GM12878 (cell line): ENCODE measurements around the gene RETN. TPM values are rescaled to one million over a fixed set of nuclear protein-coding genes. Genes with fewer than 3 reads are reported as not detected.

Experiments used
- BACH1 ChIP-seq: fragments of 450-650 bp; IDR thresholded peaks from 2 replicates; pipeline ENCODE4 v1.6.1; 2017; ENCODE audit warnings: mild to moderate bottlenecking, borderline replicate concordance
- BHLHE40 ChIP-seq, 2 experiments: fragments of 450-650 bp in 1 of 2; IDR thresholded peaks; 2 replicates each; pipeline ENCODE4 v1.6.1; 2011 to 2017; ENCODE audit warnings: low read depth in 2 of 2, borderline replicate concordance in 1 of 2, improper control_type of control experiment in 1 of 2, low read length in 1 of 2, mild to moderate bottlenecking in 1 of 2
- CREM ChIP-seq: IDR thresholded peaks from 2 replicates; pipeline ENCODE4 v1.6.1; 2014; ENCODE audit warnings: antibody characterized with exemption, low read depth
- ESRRA ChIP-seq: IDR thresholded peaks from 2 replicates; pipeline ENCODE4 v1.6.1; 2012; ENCODE audit warnings: mild to moderate bottlenecking, low read length, improper control_type of control experiment
- EZH2 ChIP-seq: IDR thresholded peaks from 2 replicates; pipeline ENCODE4 v1.6.1; 2012; ENCODE audit warnings: low read depth, mild to moderate bottlenecking, control low read depth, inconsistent platforms, low read length, borderline replicate concordance; ENCODE audit not compliant: control insufficient read depth
- GABPA ChIP-seq: IDR thresholded peaks from 2 replicates; pipeline ENCODE4 v1.6.1; 2014; ENCODE audit warnings: antibody characterized with exemption, low read depth, mild to moderate bottlenecking, inconsistent platforms
- IKZF1 ChIP-seq: fragments of 450-650 bp; conservative IDR thresholded peaks from 2 replicates; pipeline ENCODE4 v1.6.1; 2017; ENCODE audit warnings: antibody characterized with exemption, mild to moderate bottlenecking
- MXI1 ChIP-seq: fragments of 150-350 bp; IDR thresholded peaks from 2 replicates; pipeline ENCODE4 v1.6.1; 2011; ENCODE audit warnings: low read depth, mild to moderate bottlenecking, inconsistent platforms, low read length, improper control_type of control experiment
- POLR2AphosphoS5 ChIP-seq: IDR thresholded peaks from 2 replicates; pipeline ENCODE4 v1.6.1; 2011; ENCODE audit warnings: mild to moderate bottlenecking, low read length, inconsistent platforms
- RB1 ChIP-seq: fragments of 450-650 bp; formaldehyde crosslinking; IDR thresholded peaks from 2 replicates; pipeline ENCODE4 v1.6.1; 2017; ENCODE audit warnings: mild to moderate bottlenecking, borderline replicate concordance
- RUNX3 ChIP-seq: IDR thresholded peaks from 2 replicates; pipeline ENCODE4 v1.6.1; 2012; ENCODE audit warnings: low read length, inconsistent platforms
- ZNF217 ChIP-seq: fragments of 450-650 bp; IDR thresholded peaks from 2 replicates; pipeline ENCODE4 v1.6.1; 2017; ENCODE audit warnings: antibody characterized with exemption, mild to moderate bottlenecking
- polyA plus RNA-seq, 11 experiments: library from polyadenylated mRNA; depleted of rRNA in 4 of 11; unstranded in 6 of 11; stranded (reverse) in 5 of 11; fragments of >200 nt; fragmentation: Nextera tagmentation in 4 of 11; fragmentation: Illumina TruSeq in 1 of 11; extraction: Ambion mirVana in 4 of 11; extraction: Trizol in 1 of 11; gene quantifications; 1 replicate in 1 of 11; 2 replicates in 10 of 11; pipeline versions ENCODE4 v1.2.1 to v1.2.3, GENCODE V29; 2011 to 2016; ENCODE audit warnings: inconsistent platforms in 2 of 11, missing spikeins in 2 of 11, low read depth in 1 of 11
- total RNA-seq, 4 experiments: library from RNA; depleted of rRNA in 3 of 4; stranded (reverse); fragments of >200 nt in 3 of 4; fragmentation: Illumina TruSeq in 1 of 4; extraction: Trizol in 1 of 4; gene quantifications; 2 replicates each; pipeline versions ENCODE4 v1.2.1 to v1.2.3, GENCODE V29; 2013 to 2021
- TF ChIP-seq, protein P1 (sequence below): IDR thresholded peaks from 2 replicates; pipeline ENCODE4 v1.6.1; 2011; ENCODE audit warnings: low read depth, mild to moderate bottlenecking, low read length, moderate library complexity, borderline replicate concordance; ENCODE audit errors: extremely low read depth
- TF ChIP-seq, protein P2 (sequence below): IDR thresholded peaks from 2 replicates; pipeline ENCODE4 v1.6.1; 2012; ENCODE audit warnings: low read depth, low read length, improper control_type of control experiment
- TF ChIP-seq, protein P3 (sequence below): fragments of 450-650 bp; IDR thresholded peaks from 2 replicates; pipeline ENCODE4 v1.6.1; 2016; ENCODE audit warnings: mild to moderate bottlenecking
- TF ChIP-seq, protein P4 (sequence below): fragments of 450-650 bp; IDR thresholded peaks from 2 replicates; pipeline ENCODE4 v1.6.1; 2018; ENCODE audit warnings: mild to moderate bottlenecking, low read depth, moderate library complexity; ENCODE audit not compliant: partially characterized antibody
- TF ChIP-seq, protein P5 (sequence below): IDR thresholded peaks from 2 replicates; pipeline ENCODE4 v1.6.1; 2012; ENCODE audit warnings: improper control_type of control experiment, low read depth, low read length; ENCODE audit not compliant: insufficient replicate concordance

Gene RETN
- total and polyA plus RNA-seq, 10 of the 15 experiments (the other 5 are each of a cell fraction or from before 2014, with no cell fraction given), result 0.26 TPM; not detected in 9

DNA sequence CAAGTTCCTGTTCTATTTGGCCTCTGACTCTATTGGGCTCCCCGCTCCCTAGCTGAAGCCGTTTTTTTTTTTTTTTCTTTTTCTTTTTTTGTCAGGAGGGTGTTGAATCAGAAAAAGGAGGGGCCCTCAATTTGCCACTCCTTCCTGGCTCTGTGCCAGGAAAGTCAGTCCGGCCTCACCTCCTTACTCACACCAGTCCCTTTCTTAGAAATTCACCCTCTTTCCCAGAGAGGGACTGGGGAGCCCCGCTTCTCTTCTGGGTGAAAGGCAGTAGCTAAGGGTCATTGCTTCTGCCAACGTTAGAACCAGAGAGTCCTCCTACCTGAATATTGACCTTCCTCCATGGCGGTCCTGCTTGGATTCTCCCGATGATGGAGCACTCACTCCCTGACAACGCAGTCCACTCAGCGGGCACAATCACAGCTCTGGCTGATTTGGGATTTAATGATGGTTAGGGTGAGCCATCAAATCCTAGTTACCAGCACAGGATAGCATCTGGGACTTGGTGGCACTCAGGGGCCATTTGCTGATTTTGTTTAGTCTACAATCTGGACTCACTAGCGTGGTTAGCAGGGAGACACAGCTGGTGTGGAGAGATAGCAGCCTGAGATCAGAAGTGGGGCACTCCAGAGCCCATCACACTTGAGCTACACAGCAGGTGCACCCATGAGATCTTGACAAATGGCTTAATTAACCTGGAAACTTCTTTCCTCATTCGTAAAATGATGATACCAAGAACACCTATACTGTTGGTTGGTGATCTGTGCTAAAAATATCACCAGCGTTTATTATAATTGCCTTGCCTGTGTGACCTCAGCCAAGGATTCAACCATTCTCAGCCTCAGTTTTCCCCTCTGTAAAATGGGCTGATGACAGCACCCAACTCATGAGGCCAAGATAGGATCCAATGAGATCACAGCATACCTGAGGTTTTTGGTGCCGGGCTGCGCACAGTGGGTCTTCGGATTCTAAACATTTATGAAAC lies 30.9 kb downstream of the RETN start (continued):
- TF ChIP-seq, protein P1, sequence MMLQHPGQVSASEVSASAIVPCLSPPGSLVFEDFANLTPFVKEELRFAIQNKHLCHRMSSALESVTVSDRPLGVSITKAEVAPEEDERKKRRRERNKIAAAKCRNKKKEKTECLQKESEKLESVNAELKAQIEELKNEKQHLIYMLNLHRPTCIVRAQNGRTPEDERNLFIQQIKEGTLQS, result no peak
- TF ChIP-seq MXI1, result 0 out of 2 replicates have a peak, but pooled peaks have one; percentile 47
- TF ChIP-seq BHLHE40 (IDR thresholded peaks at IDR 0.05; ENCODE audit: borderline replicate concordance in 1 of 2, low read depth in 2 of 2, low read length in 1 of 2), result peak in 1 of 2 experiments; percentile 50; a peak in 1 of 4 replicates
- no peak for TF ChIP-seq ESRRA
- TF ChIP-seq, protein P2, sequence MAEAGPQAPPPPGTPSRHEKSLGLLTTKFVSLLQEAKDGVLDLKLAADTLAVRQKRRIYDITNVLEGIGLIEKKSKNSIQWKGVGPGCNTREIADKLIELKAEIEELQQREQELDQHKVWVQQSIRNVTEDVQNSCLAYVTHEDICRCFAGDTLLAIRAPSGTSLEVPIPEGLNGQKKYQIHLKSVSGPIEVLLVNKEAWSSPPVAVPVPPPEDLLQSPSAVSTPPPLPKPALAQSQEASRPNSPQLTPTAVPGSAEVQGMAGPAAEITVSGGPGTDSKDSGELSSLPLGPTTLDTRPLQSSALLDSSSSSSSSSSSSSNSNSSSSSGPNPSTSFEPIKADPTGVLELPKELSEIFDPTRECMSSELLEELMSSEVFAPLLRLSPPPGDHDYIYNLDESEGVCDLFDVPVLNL, result no peak
- TF ChIP-seq, protein P3, sequence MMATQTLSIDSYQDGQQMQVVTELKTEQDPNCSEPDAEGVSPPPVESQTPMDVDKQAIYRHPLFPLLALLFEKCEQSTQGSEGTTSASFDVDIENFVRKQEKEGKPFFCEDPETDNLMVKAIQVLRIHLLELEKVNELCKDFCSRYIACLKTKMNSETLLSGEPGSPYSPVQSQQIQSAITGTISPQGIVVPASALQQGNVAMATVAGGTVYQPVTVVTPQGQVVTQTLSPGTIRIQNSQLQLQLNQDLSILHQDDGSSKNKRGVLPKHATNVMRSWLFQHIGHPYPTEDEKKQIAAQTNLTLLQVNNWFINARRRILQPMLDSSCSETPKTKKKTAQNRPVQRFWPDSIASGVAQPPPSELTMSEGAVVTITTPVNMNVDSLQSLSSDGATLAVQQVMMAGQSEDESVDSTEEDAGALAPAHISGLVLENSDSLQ, result no peak
- TF ChIP-seq, protein P4, sequence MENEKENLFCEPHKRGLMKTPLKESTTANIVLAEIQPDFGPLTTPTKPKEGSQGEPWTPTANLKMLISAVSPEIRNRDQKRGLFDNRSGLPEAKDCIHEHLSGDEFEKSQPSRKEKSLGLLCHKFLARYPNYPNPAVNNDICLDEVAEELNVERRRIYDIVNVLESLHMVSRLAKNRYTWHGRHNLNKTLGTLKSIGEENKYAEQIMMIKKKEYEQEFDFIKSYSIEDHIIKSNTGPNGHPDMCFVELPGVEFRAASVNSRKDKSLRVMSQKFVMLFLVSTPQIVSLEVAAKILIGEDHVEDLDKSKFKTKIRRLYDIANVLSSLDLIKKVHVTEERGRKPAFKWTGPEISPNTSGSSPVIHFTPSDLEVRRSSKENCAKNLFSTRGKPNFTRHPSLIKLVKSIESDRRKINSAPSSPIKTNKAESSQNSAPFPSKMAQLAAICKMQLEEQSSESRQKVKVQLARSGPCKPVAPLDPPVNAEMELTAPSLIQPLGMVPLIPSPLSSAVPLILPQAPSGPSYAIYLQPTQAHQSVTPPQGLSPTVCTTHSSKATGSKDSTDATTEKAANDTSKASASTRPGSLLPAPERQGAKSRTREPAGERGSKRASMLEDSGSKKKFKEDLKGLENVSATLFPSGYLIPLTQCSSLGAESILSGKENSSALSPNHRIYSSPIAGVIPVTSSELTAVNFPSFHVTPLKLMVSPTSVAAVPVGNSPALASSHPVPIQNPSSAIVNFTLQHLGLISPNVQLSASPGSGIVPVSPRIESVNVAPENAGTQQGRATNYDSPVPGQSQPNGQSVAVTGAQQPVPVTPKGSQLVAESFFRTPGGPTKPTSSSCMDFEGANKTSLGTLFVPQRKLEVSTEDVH, result no peak
- no peak for TF ChIP-seq EZH2
- TF ChIP-seq GABPA, result no peak
- TF ChIP-seq RUNX3, result peak; percentile 36
- TF ChIP-seq BACH1, result no peak
- peak; percentile 68 for TF ChIP-seq IKZF1
- no peak for TF ChIP-seq POLR2AphosphoS5
- no peak for TF ChIP-seq RB1
- no peak; the same call in 1 of the 2 replicates for TF ChIP-seq CREM
- TF ChIP-seq, protein P5, sequence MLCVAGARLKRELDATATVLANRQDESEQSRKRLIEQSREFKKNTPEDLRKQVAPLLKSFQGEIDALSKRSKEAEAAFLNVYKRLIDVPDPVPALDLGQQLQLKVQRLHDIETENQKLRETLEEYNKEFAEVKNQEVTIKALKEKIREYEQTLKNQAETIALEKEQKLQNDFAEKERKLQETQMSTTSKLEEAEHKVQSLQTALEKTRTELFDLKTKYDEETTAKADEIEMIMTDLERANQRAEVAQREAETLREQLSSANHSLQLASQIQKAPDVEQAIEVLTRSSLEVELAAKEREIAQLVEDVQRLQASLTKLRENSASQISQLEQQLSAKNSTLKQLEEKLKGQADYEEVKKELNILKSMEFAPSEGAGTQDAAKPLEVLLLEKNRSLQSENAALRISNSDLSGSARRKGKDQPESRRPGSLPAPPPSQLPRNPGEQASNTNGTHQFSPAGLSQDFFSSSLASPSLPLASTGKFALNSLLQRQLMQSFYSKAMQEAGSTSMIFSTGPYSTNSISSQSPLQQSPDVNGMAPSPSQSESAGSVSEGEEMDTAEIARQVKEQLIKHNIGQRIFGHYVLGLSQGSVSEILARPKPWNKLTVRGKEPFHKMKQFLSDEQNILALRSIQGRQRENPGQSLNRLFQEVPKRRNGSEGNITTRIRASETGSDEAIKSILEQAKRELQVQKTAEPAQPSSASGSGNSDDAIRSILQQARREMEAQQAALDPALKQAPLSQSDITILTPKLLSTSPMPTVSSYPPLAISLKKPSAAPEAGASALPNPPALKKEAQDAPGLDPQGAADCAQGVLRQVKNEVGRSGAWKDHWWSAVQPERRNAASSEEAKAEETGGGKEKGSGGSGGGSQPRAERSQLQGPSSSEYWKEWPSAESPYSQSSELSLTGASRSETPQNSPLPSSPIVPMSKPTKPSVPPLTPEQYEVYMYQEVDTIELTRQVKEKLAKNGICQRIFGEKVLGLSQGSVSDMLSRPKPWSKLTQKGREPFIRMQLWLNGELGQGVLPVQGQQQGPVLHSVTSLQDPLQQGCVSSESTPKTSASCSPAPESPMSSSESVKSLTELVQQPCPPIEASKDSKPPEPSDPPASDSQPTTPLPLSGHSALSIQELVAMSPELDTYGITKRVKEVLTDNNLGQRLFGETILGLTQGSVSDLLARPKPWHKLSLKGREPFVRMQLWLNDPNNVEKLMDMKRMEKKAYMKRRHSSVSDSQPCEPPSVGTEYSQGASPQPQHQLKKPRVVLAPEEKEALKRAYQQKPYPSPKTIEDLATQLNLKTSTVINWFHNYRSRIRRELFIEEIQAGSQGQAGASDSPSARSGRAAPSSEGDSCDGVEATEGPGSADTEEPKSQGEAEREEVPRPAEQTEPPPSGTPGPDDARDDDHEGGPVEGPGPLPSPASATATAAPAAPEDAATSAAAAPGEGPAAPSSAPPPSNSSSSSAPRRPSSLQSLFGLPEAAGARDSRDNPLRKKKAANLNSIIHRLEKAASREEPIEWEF, result no peak
- TF ChIP-seq ZNF217, result peak; percentile 76
